A673 (cell line): ENCODE results near the gene TMEM106C. TPM values are rescaled to one million over a fixed set of nuclear protein-coding genes. Genes with fewer than 3 reads are reported as not detected.

Source experiments
- BruUV-seq: library from RNA; stranded (reverse); fragments of 400-500 nt; replicated peaks from 2 replicates; lab custom pipeline; 2021; lab: Mats Ljungman, UMichigan
- CTCF ChIA-PET: fragments of 300-600 bp; sonication (Branson Sonifier 250); formaldehyde crosslinking; loops from one replicate; lab custom pipeline; 2022; ENCODE audit warnings: antibody characterized with exemption; lab: Charles Lee
- POLR2A ChIA-PET: fragments of 300-600 bp; sonication (Branson Sonifier 250); formaldehyde crosslinking; loops from one replicate; lab custom pipeline; 2022; ENCODE audit warnings: antibody characterized with exemption; ENCODE audit not compliant: low non-redundant PET; lab: Charles Lee
- DNase-seq: peaks from one replicate; pipeline ENCODE4 v3.0.0-alpha.2; 2015; ENCODE audit warnings: low spot score
- H3K27ac ChIP-seq: fragments of 200-600 bp; sonication (generic); 2 replicates; pipeline ENCODE4 v1.5.1; 2016; ENCODE audit warnings: mixed run types, low read depth, mild to moderate bottlenecking, mixed read lengths, antibody characterized with exemption, low read length; ENCODE audit not compliant: poor library complexity, severe bottlenecking
- H3K27me3 ChIP-seq: fragments of 200-600 bp; sonication (generic); replicated peaks from 2 replicates; pipeline ENCODE4 v1.6.1; 2017; ENCODE audit warnings: mixed run types, low read depth, mild to moderate bottlenecking, mixed read lengths, antibody characterized with exemption, low read length; ENCODE audit not compliant: insufficient read depth, poor library complexity
- H3K36me3 ChIP-seq: fragments of 200-600 bp; sonication (generic); 2 replicates; pipeline ENCODE4 v1.6.1; 2016; ENCODE audit warnings: mixed run types, mild to moderate bottlenecking, mixed read lengths, antibody characterized with exemption, low read length; ENCODE audit not compliant: insufficient read depth, poor library complexity, severe bottlenecking
- H3K4me1 ChIP-seq: fragments of 200-600 bp; sonication (generic); 2 replicates; pipeline ENCODE4 v1.6.1; 2017; ENCODE audit warnings: mixed run types, mild to moderate bottlenecking, mixed read lengths, antibody characterized with exemption, low read length; ENCODE audit not compliant: insufficient read depth, poor library complexity, severe bottlenecking
- H3K4me3 ChIP-seq: fragments of 200-600 bp; sonication (generic); 2 replicates; pipeline ENCODE4 v1.5.1; 2016; ENCODE audit warnings: low read depth, mixed run types, mild to moderate bottlenecking, mixed read lengths, low read length; ENCODE audit not compliant: poor library complexity, severe bottlenecking
- H3K9me3 ChIP-seq: fragments of 200-600 bp; sonication (generic); 2 replicates; pipeline ENCODE4 v1.6.1; 2016; ENCODE audit warnings: mixed run types, low read depth, mild to moderate bottlenecking, mixed read lengths, antibody characterized with exemption, low read length; ENCODE audit not compliant: poor library complexity, severe bottlenecking
- EZH2 ChIP-seq: fragments of 200-600 bp; sonication (generic); IDR thresholded peaks from 2 replicates; pipeline ENCODE4 v1.6.1; 2017; ENCODE audit warnings: borderline replicate concordance, low read depth, mild to moderate bottlenecking, mixed read lengths, antibody characterized with exemption, low read length; ENCODE audit not compliant: poor library complexity, severe bottlenecking
- intact Hi-C: fragments of 100-400 bp; cut with micrococcal nuclease; formaldehyde crosslinking; loops from one replicate; pipeline ENCODE4 v1.10.0; 2022; ENCODE audit not compliant: unreplicated experiment
- total RNA-seq: library from RNA; stranded (reverse); gene quantifications from 2 replicates; pipeline ENCODE4 v1.2.3, GENCODE V29; 2021
- TF ChIP-seq, protein P1 (sequence below): fragments of 300-800, 200-600 bp; sonication (generic); conservative IDR thresholded peaks from 2 replicates; pipeline ENCODE4 v1.5.1; 2017; ENCODE audit warnings: low read depth, mild to moderate bottlenecking, antibody characterized with exemption, low read length, moderate library complexity, mixed read lengths

The TMEM106C gene
- total RNA-seq, 1 experiment from 2014 or later: 182 TPM

DNA sequence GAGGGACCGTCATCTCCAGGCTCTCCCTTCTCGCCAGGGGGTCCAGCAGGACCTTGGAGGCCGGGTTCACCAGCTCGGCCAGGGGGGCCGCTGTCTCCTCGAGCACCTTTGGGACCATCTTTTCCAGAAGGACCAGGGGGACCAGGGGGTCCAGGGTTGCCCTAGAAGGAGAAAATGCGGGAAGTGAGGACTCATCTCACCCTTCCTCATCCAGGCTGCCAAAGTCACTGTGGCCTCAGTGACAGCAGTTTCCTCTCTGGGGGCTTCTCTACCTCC, 15.1 kb downstream of the TMEM106C start:
- CTCF ChIA-PET: no interaction called here
- Histone ChIP-seq H3K27ac (no peak overlapping the region), H3K27me3 (no peaks in the 10 kb centered on the region), H3K36me3 (no peaks in the 10 kb centered on the region), H3K4me3 (no peak overlapping the region), H3K4me1 (no peaks in the 10 kb centered on the region), H3K9me3 (no peaks in the 10 kb centered on the region)
- intact Hi-C loops: no loop called here
- DNase-seq: no peak
- POLR2A ChIA-PET: no interaction called here
- no TSS peak for BruUV-seq
- no peak for TF ChIP-seq EZH2
- TF ChIP-seq, protein P1, sequence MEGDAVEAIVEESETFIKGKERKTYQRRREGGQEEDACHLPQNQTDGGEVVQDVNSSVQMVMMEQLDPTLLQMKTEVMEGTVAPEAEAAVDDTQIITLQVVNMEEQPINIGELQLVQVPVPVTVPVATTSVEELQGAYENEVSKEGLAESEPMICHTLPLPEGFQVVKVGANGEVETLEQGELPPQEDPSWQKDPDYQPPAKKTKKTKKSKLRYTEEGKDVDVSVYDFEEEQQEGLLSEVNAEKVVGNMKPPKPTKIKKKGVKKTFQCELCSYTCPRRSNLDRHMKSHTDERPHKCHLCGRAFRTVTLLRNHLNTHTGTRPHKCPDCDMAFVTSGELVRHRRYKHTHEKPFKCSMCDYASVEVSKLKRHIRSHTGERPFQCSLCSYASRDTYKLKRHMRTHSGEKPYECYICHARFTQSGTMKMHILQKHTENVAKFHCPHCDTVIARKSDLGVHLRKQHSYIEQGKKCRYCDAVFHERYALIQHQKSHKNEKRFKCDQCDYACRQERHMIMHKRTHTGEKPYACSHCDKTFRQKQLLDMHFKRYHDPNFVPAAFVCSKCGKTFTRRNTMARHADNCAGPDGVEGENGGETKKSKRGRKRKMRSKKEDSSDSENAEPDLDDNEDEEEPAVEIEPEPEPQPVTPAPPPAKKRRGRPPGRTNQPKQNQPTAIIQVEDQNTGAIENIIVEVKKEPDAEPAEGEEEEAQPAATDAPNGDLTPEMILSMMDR: no peak

DNA sequence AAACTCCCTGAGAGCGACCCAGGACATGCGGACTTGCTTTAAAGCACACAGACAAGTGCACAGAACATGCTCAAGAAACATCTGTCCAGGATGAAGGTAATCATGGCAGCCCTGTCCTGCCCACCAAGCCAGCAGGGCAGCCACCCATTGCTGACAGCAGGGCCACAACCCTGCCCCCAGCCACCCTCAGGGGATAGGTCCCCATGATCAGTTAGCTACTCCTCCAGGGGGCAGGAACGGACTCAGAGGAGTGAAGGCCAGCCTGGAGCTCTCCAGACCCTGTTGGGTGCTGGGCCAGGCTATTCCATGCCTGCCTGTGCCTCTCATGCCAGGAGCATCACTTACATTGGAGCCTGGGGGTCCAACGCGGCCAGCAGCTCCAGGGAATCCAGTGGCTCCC, 15.8 kb downstream of the TMEM106C start:
- intact Hi-C loops: no loop called here
- no peak overlapping the region for H3K27ac ChIP-seq
- H3K36me3 ChIP-seq: no peaks in the 10 kb centered on the region
- no TSS peak for BruUV-seq
- no peak for DNase-seq
- ChIA-PET CTCF (no interaction called here), POLR2A (no interaction called here)
- H3K27me3 ChIP-seq: no peaks in the 10 kb centered on the region
- TF ChIP-seq, protein P1: no peak
- no peak for TF ChIP-seq EZH2
- H3K4me3 ChIP-seq: no peak overlapping the region
- H3K9me3 ChIP-seq: no peaks in the 10 kb centered on the region
- no peaks in the 10 kb centered on the region for H3K4me1 ChIP-seq

DNA sequence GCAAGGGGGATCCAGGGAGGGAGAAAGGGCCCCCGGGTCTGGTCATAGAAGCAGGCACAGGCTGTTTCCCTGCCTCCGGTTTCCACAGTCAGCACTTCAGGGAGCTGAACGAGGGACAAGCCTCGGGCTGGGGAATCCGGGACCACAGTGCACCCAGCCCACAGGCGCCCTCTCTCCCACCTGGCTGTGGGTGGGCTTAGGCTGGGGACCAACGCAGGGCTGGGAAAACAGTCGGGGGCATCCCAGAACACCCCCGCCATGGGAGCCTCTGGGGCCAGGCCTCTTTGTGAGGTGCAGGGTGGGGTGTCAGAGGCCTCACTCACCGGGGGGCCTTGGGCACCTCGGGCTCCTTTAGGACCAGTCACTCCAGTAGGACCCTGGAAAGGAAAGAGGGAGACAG, 16.3 kb downstream of the TMEM106C start:
- Histone ChIP-seq H3K9me3 (no peaks in the 10 kb centered on the region), H3K4me1 (no peaks in the 10 kb centered on the region), H3K27me3 (no peaks in the 10 kb centered on the region), H3K36me3 (no peaks in the 10 kb centered on the region), H3K27ac (no peak overlapping the region), H3K4me3 (no peak overlapping the region)
- intact Hi-C loops: no loop called here
- no peak for TF ChIP-seq EZH2
- TF ChIP-seq, protein P1: no peak
- BruUV-seq: no TSS peak
- ChIA-PET CTCF (no interaction called here), POLR2A (no interaction called here)
- DNase-seq: no peak
